ENCODE results near the gene ZSCAN2.

GRCh38 chr15:84603630-84604379, 3.0 kb downstream of the ZSCAN2 start:
- TF ChIP-seq, protein P1, sequence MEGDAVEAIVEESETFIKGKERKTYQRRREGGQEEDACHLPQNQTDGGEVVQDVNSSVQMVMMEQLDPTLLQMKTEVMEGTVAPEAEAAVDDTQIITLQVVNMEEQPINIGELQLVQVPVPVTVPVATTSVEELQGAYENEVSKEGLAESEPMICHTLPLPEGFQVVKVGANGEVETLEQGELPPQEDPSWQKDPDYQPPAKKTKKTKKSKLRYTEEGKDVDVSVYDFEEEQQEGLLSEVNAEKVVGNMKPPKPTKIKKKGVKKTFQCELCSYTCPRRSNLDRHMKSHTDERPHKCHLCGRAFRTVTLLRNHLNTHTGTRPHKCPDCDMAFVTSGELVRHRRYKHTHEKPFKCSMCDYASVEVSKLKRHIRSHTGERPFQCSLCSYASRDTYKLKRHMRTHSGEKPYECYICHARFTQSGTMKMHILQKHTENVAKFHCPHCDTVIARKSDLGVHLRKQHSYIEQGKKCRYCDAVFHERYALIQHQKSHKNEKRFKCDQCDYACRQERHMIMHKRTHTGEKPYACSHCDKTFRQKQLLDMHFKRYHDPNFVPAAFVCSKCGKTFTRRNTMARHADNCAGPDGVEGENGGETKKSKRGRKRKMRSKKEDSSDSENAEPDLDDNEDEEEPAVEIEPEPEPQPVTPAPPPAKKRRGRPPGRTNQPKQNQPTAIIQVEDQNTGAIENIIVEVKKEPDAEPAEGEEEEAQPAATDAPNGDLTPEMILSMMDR (IDR thresholded peaks at IDR 0.05), result no peak
- TF ChIP-seq ZFX (IDR thresholded peaks at IDR 0.05; ENCODE audit: borderline replicate concordance), result no peak
